HTERT RPE-1 (cell line): ENCODE measurements around the gene DYRK1A.
"Not testable (repeated sequence)": the region's sequence is repeated elsewhere in the genome, so short reads cannot be mapped to it uniquely, and the experiment has no call there.

Source experiments
- in situ Hi-C: fragments of 300-500 bp; cut with MboI; formaldehyde crosslinking; loops from 4 replicates; pipeline ENCODE4 v1.14.3; 2020; ENCODE audit warnings: low sequenced_read_pairs

The DYRK1A gene

GRCh38 chr21:37547615-37548200 lies 181.1 kb downstream of the DYRK1A start:
- in situ Hi-C loops = no loop called here

- in situ Hi-C loops = no loop called here
Measured at GRCh38 chr21:37548521-37548981, 182.0 kb downstream of the DYRK1A start.

- in situ Hi-C loops = not testable (repeated sequence)
Measured at GRCh38 chr21:37549730-37550129, 183.2 kb downstream of the DYRK1A start.

GRCh38 chr21:37550157-37550556 lies 183.6 kb downstream of the DYRK1A start:
- in situ Hi-C loops = no loop called here

GRCh38 chr21:37550618-37551330 lies 184.2 kb downstream of the DYRK1A start:
- in situ Hi-C loops = no loop called here

GRCh38 chr21:37551331-37551992 lies 184.9 kb downstream of the DYRK1A start:
- in situ Hi-C loops = no loop called here

- in situ Hi-C loops = no loop called here
Measured at GRCh38 chr21:37551993-37552355, 185.4 kb downstream of the DYRK1A start.

GRCh38 chr21:37552496-37553029 lies 186.0 kb downstream of the DYRK1A start:
- in situ Hi-C loops = no loop called here

- in situ Hi-C loops = no loop called here
Measured at GRCh38 chr21:37553078-37553481, 186.5 kb downstream of the DYRK1A start.

GRCh38 chr21:37554661-37555379 lies 188.2 kb downstream of the DYRK1A start:
- in situ Hi-C loops = no loop called here

GRCh38 chr21:37555672-37556261 lies 189.2 kb downstream of the DYRK1A start:
- in situ Hi-C loops = no loop called here

- in situ Hi-C loops = no loop called here
Measured at GRCh38 chr21:37557261-37557950, 190.8 kb downstream of the DYRK1A start.

GRCh38 chr21:37558676-37559211 lies 192.2 kb downstream of the DYRK1A start:
- in situ Hi-C loops = no loop called here

GRCh38 chr21:37560385-37560784 lies 193.8 kb downstream of the DYRK1A start:
- in situ Hi-C loops = no loop called here

- in situ Hi-C loops = no loop called here
Measured at GRCh38 chr21:37561506-37561905, 194.9 kb downstream of the DYRK1A start.

- in situ Hi-C loops = no loop called here
Measured at GRCh38 chr21:37561941-37562919, 195.7 kb downstream of the DYRK1A start.

GRCh38 chr21:37562920-37563640 lies 196.5 kb downstream of the DYRK1A start:
- in situ Hi-C loops = no loop called here
